Coronary artery (tissue), 2 donors: ENCODE data around the gene HGD.

Experiments used
- DNase-seq: peaks from one replicate; pipeline ENCODE4 v3.0.0-alpha.2; 2017; ENCODE audit warnings: low spot score
- H3K27ac ChIP-seq, 2 donors: fragments of 200-600 bp; sonication (generic); one replicate each; pipeline ENCODE4 v1.5.1; 2016 to 2019
- H3K4me3 ChIP-seq: fragments of 200-600 bp; sonication (generic); 2 replicates; pipeline ENCODE4 v1.5.1; 2016; ENCODE audit warnings: mild to moderate bottlenecking, moderate library complexity
- TF ChIP-seq, protein P1 (sequence below): fragments of 200-600 bp; sonication (generic); IDR thresholded peaks from one replicate; pipeline ENCODE4 v1.5.1; 2019; ENCODE audit warnings: antibody characterized with exemption

Gene HGD

DNA sequence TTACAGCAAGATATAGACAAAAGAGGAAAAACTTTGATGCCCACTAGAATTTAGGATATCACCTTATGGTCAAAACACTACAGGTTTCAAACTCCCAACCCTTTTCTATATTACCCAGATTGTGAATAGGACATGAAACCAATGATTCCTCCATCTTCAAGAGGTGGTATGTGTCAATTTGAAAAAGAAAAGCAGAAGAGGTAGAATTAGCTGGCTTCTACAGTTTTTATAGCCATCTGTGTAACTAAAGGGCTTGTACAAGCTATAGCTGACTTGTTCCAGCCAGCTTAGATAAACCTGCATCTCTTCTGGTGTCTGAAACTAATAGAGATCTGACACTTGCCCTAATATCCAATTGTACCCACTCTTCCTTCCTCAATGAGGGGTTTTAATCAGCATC lies 24.9 kb upstream of the HGD start:
- Histone ChIP-seq H3K4me3 (no peak overlapping the region), H3K27ac (no peak overlapping the region)
- no peak for DNase-seq
- TF ChIP-seq, protein P1, sequence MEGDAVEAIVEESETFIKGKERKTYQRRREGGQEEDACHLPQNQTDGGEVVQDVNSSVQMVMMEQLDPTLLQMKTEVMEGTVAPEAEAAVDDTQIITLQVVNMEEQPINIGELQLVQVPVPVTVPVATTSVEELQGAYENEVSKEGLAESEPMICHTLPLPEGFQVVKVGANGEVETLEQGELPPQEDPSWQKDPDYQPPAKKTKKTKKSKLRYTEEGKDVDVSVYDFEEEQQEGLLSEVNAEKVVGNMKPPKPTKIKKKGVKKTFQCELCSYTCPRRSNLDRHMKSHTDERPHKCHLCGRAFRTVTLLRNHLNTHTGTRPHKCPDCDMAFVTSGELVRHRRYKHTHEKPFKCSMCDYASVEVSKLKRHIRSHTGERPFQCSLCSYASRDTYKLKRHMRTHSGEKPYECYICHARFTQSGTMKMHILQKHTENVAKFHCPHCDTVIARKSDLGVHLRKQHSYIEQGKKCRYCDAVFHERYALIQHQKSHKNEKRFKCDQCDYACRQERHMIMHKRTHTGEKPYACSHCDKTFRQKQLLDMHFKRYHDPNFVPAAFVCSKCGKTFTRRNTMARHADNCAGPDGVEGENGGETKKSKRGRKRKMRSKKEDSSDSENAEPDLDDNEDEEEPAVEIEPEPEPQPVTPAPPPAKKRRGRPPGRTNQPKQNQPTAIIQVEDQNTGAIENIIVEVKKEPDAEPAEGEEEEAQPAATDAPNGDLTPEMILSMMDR, result no peak

DNA sequence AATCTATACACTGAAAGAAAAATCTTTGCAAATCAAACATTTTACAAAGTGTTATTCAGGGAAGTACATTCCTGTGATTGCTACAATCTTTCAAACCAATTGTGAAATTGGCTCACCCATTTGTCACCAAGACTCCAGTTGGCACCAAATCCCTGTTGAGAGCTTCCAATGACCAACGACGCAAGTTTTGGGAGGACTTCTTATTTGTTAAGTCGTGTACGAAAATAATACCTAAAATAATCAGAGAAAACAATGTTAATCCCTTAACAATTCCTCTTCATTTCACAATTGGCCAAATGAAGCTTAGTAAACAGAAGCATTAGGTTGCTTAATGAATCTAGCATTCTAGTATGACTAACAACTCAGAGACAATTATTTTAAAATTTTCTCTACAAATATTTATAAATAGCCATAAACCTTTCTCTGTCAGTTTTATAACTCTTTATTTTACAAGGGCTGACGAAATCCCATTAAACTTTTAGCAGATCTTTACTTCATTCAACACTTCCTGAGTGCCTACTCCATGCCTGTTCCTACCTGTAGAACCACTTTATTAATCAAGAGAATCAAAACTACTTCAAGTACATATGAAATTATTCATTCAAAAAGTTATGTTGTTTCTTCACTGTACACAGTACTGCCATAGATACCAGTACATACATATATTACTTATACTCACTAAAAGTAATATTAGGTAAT lies 24.0 kb upstream of the HGD start:
- Histone ChIP-seq H3K27ac (no peak overlapping the region), H3K4me3 (no peak overlapping the region)
- DNase-seq, result no peak
- TF ChIP-seq, protein P1, result no peak

DNA sequence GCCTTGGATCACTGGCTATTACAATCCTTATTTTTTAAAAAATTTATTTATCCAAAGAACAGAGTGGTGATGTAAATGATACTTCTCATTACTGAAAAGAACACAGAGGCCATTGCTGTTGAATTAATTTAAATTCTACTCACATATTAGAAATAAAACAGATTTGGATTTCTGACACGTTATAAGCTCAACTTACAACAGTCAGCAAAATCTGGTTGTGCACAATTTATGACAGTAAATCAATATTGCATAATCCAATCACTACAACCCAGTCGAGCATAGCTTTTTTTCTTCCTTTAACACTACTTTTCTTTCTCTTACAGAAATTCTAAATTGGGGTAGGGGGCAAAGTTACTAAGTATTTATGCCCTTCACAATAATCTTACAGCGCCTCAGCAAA lies 17.3 kb upstream of the HGD start:
- DNase-seq, result no peak
- Histone ChIP-seq H3K4me3 (no peak overlapping the region), H3K27ac (no peak overlapping the region)
- TF ChIP-seq, protein P1, result no peak

DNA sequence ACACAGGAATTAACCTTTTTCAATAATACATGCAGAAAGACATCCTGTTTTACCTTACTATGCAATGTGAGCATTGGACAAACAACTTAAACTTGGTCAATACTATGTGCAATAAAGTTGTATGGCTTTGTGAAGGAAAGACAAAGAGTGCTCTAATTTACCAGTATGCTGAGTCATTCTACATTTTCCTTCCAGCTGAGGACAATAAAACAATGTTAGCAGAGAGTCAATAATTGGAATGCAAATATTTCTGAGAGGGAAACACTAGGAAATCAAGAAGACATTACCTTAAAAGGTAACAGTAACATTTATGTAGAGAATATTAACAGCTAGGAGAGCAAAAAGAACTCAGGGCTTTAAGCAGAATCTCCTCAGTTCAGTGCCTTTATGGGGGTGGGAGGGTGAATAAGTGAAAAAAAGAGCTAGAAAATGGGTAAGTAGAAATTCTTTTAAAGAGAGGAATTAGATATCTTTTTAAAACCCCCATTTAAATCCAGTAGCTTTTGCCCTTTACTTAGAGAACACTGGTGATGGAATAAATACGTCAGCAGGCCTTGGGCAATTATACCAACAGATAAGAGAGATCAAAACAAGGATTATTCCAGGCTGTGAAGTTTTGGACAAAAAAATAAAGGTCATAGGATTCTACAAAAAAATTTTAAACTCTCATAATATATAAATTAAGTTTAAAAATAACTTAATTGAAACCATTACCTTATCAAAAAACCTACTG lies 11.6 kb upstream of the HGD start:
- no peak overlapping the region for H3K27ac ChIP-seq
- no peak for DNase-seq
- no peak overlapping the region for H3K4me3 ChIP-seq
- TF ChIP-seq, protein P1, result no peak

DNA sequence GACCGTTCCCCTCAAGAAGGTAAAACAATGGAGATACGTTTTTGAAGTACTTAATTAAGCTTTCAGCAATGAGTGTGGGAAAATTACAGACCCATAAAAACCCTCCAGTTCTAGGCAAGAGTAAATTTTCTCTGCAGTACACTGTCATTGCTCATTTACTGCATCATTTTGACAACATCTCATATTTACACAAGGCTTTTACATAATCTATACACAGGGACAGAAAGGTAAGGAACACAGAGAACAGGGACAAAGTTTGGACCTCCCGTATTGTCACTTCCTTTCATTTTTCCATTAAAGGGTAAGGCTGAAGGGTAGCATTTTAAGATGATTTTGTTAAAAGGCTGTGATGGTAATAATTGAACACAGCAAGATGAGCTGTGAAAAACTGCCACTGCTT lies 7.4 kb upstream of the HGD start:
- TF ChIP-seq, protein P1, result no peak
- no peak for DNase-seq
- Histone ChIP-seq H3K4me3 (no peak overlapping the region), H3K27ac (no peak overlapping the region)

DNA sequence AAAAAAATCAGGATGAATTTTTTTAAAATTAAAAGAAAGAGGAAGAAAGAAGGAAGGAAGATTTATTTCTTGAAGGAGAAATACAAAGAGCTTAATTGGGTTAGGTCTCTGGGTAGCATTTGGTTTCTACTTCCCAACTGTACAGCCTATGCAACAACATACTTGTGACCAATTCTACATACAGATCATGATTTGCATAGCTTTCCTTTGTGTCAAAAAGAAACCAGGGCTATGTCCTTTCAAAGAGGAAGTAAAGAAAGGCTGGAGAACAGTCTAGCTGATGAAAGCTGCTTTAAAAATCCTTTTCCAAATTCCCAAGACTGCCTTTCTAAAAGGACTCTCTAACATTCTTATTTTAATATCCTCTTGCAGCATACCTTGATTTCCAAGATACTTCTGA lies 6.1 kb upstream of the HGD start:
- no peak overlapping the region for H3K27ac ChIP-seq
- TF ChIP-seq, protein P1, result no peak
- no peak overlapping the region for H3K4me3 ChIP-seq
- no peak for DNase-seq

DNA sequence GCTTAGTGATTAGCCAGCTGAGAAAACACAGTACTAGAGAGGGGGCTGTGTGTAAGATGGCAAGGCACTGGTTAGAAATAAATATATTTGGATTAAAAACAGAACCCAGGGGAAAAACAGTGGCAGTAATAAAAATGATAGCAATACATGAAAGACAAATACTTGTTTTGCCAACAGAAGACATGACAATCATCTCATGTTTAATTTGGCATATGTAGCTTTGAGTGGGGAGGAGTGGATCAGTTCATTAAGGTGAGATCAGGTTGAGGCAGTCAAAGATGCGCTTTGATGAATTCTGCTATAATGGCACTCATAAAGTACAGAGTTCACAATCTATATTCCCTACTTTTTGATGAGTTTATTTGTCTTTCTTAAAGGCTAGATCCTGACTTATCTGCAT lies 3.4 kb upstream of the HGD start:
- no peak overlapping the region for H3K4me3 ChIP-seq
- no peak overlapping the region for H3K27ac ChIP-seq
- DNase-seq, result no peak
- TF ChIP-seq, protein P1, result no peak
